Gastroesophageal sphincter (tissue), 3 donors: ENCODE results near the gene OXCT2.
"Not testable (repeated sequence)": the region's sequence is repeated elsewhere in the genome, so short reads cannot be mapped to it uniquely, and the experiment has no call there.

ENCODE experiments used
- CTCF ChIP-seq, 4 experiments: fragments of 200-600 bp in 2 of 4; fragments of 450-650 bp in 2 of 4; sonication (generic) in 1 of 4; IDR thresholded peaks; one replicate each; pipeline ENCODE4 v1.5.1; 2017 to 2019; ENCODE audit warnings: antibody characterized with exemption in 4 of 4, mild to moderate bottlenecking in 2 of 4, moderate library complexity in 2 of 4
- POLR2A ChIP-seq, 2 donors: fragments of 450-650 bp; IDR thresholded peaks; one replicate each; pipeline ENCODE4 v1.6.1; 2017; ENCODE audit warnings: antibody characterized with exemption in 2 of 2, mild to moderate bottlenecking in 2 of 2, moderate library complexity in 1 of 2
- POLR2AphosphoS5 ChIP-seq: sonication (generic); formaldehyde crosslinking; IDR thresholded peaks from one replicate; pipeline ENCODE4 v1.6.1; 2017; ENCODE audit warnings: antibody characterized with exemption

GRCh38 chr1:39771022-39771532 lies at the start of gene OXCT2:
- TF ChIP-seq CTCF (IDR thresholded peaks at IDR 0.05); POLR2AphosphoS5; POLR2A (IDR thresholded peaks at IDR 0.05): not testable (repeated sequence)
